ENCODE data around the gene HVCN1. TPM values are rescaled to one million over a fixed set of nuclear protein-coding genes. Genes with fewer than 3 reads are reported as not detected.
"Not testable (repeated sequence)": the region's sequence is repeated elsewhere in the genome, so short reads cannot be mapped to it uniquely, and the experiment has no call there.

Gene HVCN1, protein sequence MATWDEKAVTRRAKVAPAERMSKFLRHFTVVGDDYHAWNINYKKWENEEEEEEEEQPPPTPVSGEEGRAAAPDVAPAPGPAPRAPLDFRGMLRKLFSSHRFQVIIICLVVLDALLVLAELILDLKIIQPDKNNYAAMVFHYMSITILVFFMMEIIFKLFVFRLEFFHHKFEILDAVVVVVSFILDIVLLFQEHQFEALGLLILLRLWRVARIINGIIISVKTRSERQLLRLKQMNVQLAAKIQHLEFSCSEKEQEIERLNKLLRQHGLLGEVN
- polyA plus RNA-seq (2013) = 5.1 TPM

GRCh38 chr12:110688446-110689280 is at the start of gene HVCN1:
HVCN1 (minus strand) TSS chr12:110689115; CDS start chr12:110683245, 5,870 bp downstream.
- 14% methylated on average over 18 of the region's 64 CpGs for WGBS (ENCODE audit: insufficient coverage)
- no peaks in the 10 kb centered on the region for H3K36me3 ChIP-seq (ENCODE audit: control insufficient read depth in 4 of 4, insufficient read depth in 4 of 4, low read length in 3 of 4)
- H3K4me1 ChIP-seq (ENCODE audit: control extremely low read depth in 1 of 4, control insufficient read depth in 4 of 4, insufficient read depth in 4 of 4, low read length in 3 of 4) = peaks cover 7 to 56% (median 31%) of the 10 kb centered on the region in 4 experiments
- H3K27me3 ChIP-seq (replicated peaks in 2 of 5; ENCODE audit: control insufficient read depth in 4 of 5, insufficient read depth in 5 of 5, low read length in 4 of 5) = peaks cover 0 to 12% (median 4%) of the 10 kb centered on the region in 5 experiments
- peak within 1 kb of the TSS; percentile 18 to 78 (median 66) for H3K4me3 ChIP-seq (ENCODE audit: control insufficient read depth in 1 of 7, extremely low read depth in 1 of 7, insufficient read depth in 4 of 7, low read depth in 2 of 7, low read length in 6 of 7)
- ChIA-PET POLR2A (no interaction called here), CTCF (no interaction called here)
- peak in 2 of 3 donors; percentile 28 to 46 for DNase-seq
- H3K27ac ChIP-seq (ENCODE audit: insufficient read depth in 1 of 2, low read depth in 1 of 2, low read length in 2 of 2, poor library complexity in 1 of 2, severe bottlenecking in 2 of 2) = no peak within 1 kb of the TSS
- peaks cover 0 to 2% (median 0%) of the 10 kb centered on the region in 5 experiments for H3K9me3 ChIP-seq (ENCODE audit: control extremely low read depth in 1 of 5, control insufficient read depth in 4 of 5, insufficient read depth in 2 of 5, low read depth in 1 of 5, low read length in 4 of 5)

- H3K36me3 ChIP-seq (ENCODE audit: control insufficient read depth in 4 of 4, insufficient read depth in 4 of 4, low read length in 3 of 4) = peaks cover 2 to 30% (median 8%) of the 10 kb centered on the region in 4 experiments
- no peaks in the 10 kb centered on the region for H3K27me3 ChIP-seq (replicated peaks in 2 of 5; ENCODE audit: control insufficient read depth in 4 of 5, insufficient read depth in 5 of 5, low read length in 4 of 5)
- POLR2A ChIA-PET = interaction anchor here (0.6 kb wide), 1 partner anchor 170 kb away, joined by 3 read pairs; no protein-coding TSS in a partner anchor
- WGBS (ENCODE audit: insufficient coverage) = 100% methylated on average over 3 of the region's 3 CpGs
- no peak overlapping the region for H3K4me3 ChIP-seq (ENCODE audit: control insufficient read depth in 1 of 7, extremely low read depth in 1 of 7, insufficient read depth in 4 of 7, low read depth in 2 of 7, low read length in 6 of 7)
- H3K27ac ChIP-seq (ENCODE audit: insufficient read depth in 1 of 2, low read depth in 1 of 2, low read length in 2 of 2, poor library complexity in 1 of 2, severe bottlenecking in 2 of 2) = peak overlapping the region in 1 of 2 experiments; percentile 54
- CTCF ChIA-PET = interaction anchor here (1.0 kb wide), 2 partner anchors 10 to 225 kb away, joined by 3 read pairs; no protein-coding TSS in a partner anchor
- no peaks in the 10 kb centered on the region for H3K9me3 ChIP-seq (ENCODE audit: control extremely low read depth in 1 of 5, control insufficient read depth in 4 of 5, insufficient read depth in 2 of 5, low read depth in 1 of 5, low read length in 4 of 5)
- no peak for DNase-seq
- peaks cover 14 to 48% (median 33%) of the 10 kb centered on the region in 4 experiments for H3K4me1 ChIP-seq (ENCODE audit: control extremely low read depth in 1 of 4, control insufficient read depth in 4 of 4, insufficient read depth in 4 of 4, low read length in 3 of 4)
Measured at GRCh38 chr12:110737532-110737931, 48.6 kb upstream of the HVCN1 start.

DNA sequence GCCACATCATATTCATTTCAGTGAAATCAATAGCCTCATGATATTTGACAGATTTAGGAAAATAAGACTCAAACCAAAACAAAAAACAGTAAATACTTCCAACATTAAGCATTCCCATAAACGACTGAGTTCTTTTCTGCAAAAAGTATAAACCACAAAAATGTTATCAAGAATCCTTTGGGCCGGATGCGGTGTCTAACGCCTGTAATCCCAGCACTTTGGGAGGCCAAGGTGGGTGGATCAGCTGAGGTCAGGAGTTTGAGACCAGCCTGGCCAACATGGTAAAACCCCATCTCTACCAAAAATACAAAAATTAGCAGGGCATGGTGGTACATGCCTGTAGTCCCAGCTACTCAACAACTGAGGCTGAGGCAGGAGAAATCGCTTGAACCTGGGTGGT is 48.1 kb upstream of the HVCN1 start:
- not testable (repeated sequence) for H3K27me3 ChIP-seq (replicated peaks in 2 of 5; ENCODE audit: control insufficient read depth in 4 of 5, insufficient read depth in 5 of 5, low read length in 4 of 5); H3K9me3 ChIP-seq (ENCODE audit: control extremely low read depth in 1 of 5, control insufficient read depth in 4 of 5, insufficient read depth in 2 of 5, low read depth in 1 of 5, low read length in 4 of 5); H3K4me3 ChIP-seq (ENCODE audit: control insufficient read depth in 1 of 7, extremely low read depth in 1 of 7, insufficient read depth in 4 of 7, low read depth in 2 of 7, low read length in 6 of 7); DNase-seq; H3K27ac ChIP-seq (ENCODE audit: insufficient read depth in 1 of 2, low read depth in 1 of 2, low read length in 2 of 2, poor library complexity in 1 of 2, severe bottlenecking in 2 of 2)
- Histone ChIP-seq H3K36me3 (ENCODE audit: control insufficient read depth in 4 of 4, insufficient read depth in 4 of 4, low read length in 3 of 4) (peaks cover 2 to 33% (median 8%) of the 10 kb centered on the region in 4 experiments), H3K4me1 (ENCODE audit: control extremely low read depth in 1 of 4, control insufficient read depth in 4 of 4, insufficient read depth in 4 of 4, low read length in 3 of 4) (peaks cover 14 to 48% (median 34%) of the 10 kb centered on the region in 4 experiments)
- 50% methylated on average over 2 of the region's 5 CpGs for WGBS (ENCODE audit: insufficient coverage)
- CTCF ChIA-PET = interaction anchor here (0.8 to 1.0 kb wide), 3 partner anchors 10 to 224 kb away, joined by 3 to 4 read pairs (median 3); no protein-coding TSS in a partner anchor
- POLR2A ChIA-PET = interaction anchor here (0.6 kb wide), 1 partner anchor 169 kb away, joined by 3 read pairs; no protein-coding TSS in a partner anchor

- no CpG with 5 or more reads among the region's 1 CpG for WGBS (ENCODE audit: insufficient coverage)
- peaks cover 6 to 22% (median 20%) of the 10 kb centered on the region in 4 experiments for H3K4me1 ChIP-seq (ENCODE audit: control extremely low read depth in 1 of 4, control insufficient read depth in 4 of 4, insufficient read depth in 4 of 4, low read length in 3 of 4)
- H3K36me3 ChIP-seq (ENCODE audit: control insufficient read depth in 4 of 4, insufficient read depth in 4 of 4, low read length in 3 of 4) = peaks cover 19 to 64% (median 30%) of the 10 kb centered on the region in 4 experiments
- POLR2A ChIA-PET = interaction anchor here (0.5 to 0.9 kb wide), 3 partner anchors 9 to 109 kb away, joined by 3 read pairs; partner anchors contain the start of gene PPP1CC
- CTCF ChIA-PET = interaction anchor here (0.6 to 1.2 kb wide), 2 partner anchors 60 to 205 kb away, joined by 3 read pairs; no protein-coding TSS in a partner anchor
- DNase-seq = no peak
- no peaks in the 10 kb centered on the region for H3K9me3 ChIP-seq (ENCODE audit: control extremely low read depth in 1 of 5, control insufficient read depth in 4 of 5, insufficient read depth in 2 of 5, low read depth in 1 of 5, low read length in 4 of 5)
- H3K4me3 ChIP-seq (ENCODE audit: control insufficient read depth in 1 of 7, extremely low read depth in 1 of 7, insufficient read depth in 4 of 7, low read depth in 2 of 7, low read length in 6 of 7) = no peak overlapping the region
- no peak overlapping the region for H3K27ac ChIP-seq (ENCODE audit: insufficient read depth in 1 of 2, low read depth in 1 of 2, low read length in 2 of 2, poor library complexity in 1 of 2, severe bottlenecking in 2 of 2)
- H3K27me3 ChIP-seq (replicated peaks in 2 of 5; ENCODE audit: control insufficient read depth in 4 of 5, insufficient read depth in 5 of 5, low read length in 4 of 5) = no peaks in the 10 kb centered on the region
Measured at GRCh38 chr12:110733900-110734299, 45.0 kb upstream of the HVCN1 start.

GRCh38 chr12:110733089-110733715 is 44.3 kb upstream of the HVCN1 start:
- H3K9me3 ChIP-seq (ENCODE audit: control extremely low read depth in 1 of 5, control insufficient read depth in 4 of 5, insufficient read depth in 2 of 5, low read depth in 1 of 5, low read length in 4 of 5) = no peaks in the 10 kb centered on the region
- peaks cover 24 to 65% (median 35%) of the 10 kb centered on the region in 4 experiments for H3K36me3 ChIP-seq (ENCODE audit: control insufficient read depth in 4 of 4, insufficient read depth in 4 of 4, low read length in 3 of 4)
- DNase-seq = no peak
- H3K4me3 ChIP-seq (ENCODE audit: control insufficient read depth in 1 of 7, extremely low read depth in 1 of 7, insufficient read depth in 4 of 7, low read depth in 2 of 7, low read length in 6 of 7) = no peak overlapping the region
- 26% methylated on average over 3 of the region's 5 CpGs for WGBS (ENCODE audit: insufficient coverage)
- POLR2A ChIA-PET = interaction anchor here (0.5 to 0.9 kb wide), 4 partner anchors 9 to 109 kb away, joined by 3 to 8 read pairs (median 3); partner anchors contain the start of gene PPP1CC
- H3K27ac ChIP-seq (ENCODE audit: insufficient read depth in 1 of 2, low read depth in 1 of 2, low read length in 2 of 2, poor library complexity in 1 of 2, severe bottlenecking in 2 of 2) = peak overlapping the region in 1 of 2 experiments; percentile 9
- no peaks in the 10 kb centered on the region for H3K27me3 ChIP-seq (replicated peaks in 2 of 5; ENCODE audit: control insufficient read depth in 4 of 5, insufficient read depth in 5 of 5, low read length in 4 of 5)
- CTCF ChIA-PET = interaction anchor here (0.6 to 1.2 kb wide), 3 partner anchors 29 to 204 kb away, joined by 3 to 4 read pairs (median 3); no protein-coding TSS in a partner anchor
- H3K4me1 ChIP-seq (ENCODE audit: control extremely low read depth in 1 of 4, control insufficient read depth in 4 of 4, insufficient read depth in 4 of 4, low read length in 3 of 4) = peaks cover 3 to 16% (median 14%) of the 10 kb centered on the region in 4 experiments

DNA sequence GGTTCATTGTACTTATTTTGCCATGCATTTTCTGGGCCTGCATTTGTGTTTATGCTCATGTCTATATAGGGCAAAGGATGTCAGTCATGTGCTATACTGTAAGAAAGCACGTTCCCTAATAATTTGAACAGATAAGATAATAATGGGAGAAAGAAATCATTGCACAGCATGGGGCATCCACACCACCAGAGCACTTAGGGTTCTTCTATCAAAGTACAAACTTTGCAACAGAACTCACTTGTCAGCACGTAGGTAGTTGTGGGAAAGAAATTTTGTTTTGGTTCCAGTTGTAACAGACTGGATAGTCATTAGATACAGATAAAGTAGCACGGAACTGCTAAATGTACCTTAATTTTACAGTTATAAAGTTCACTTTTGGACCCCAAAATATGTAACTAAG is 43.7 kb upstream of the HVCN1 start:
- no peak overlapping the region for H3K27ac ChIP-seq (ENCODE audit: insufficient read depth in 1 of 2, low read depth in 1 of 2, low read length in 2 of 2, poor library complexity in 1 of 2, severe bottlenecking in 2 of 2)
- no CpG with 5 or more reads among the region's 3 CpGs for WGBS (ENCODE audit: insufficient coverage)
- POLR2A ChIA-PET = interaction anchor here (0.6 kb wide), 1 partner anchor 64 kb away, joined by 3 read pairs; no protein-coding TSS in a partner anchor

More for the DNA sequence above, 43.7 kb upstream of the HVCN1 start:
- DNase-seq = no peak
- CTCF ChIA-PET = interaction anchor here (1.0 to 1.2 kb wide), 2 partner anchors 28 to 203 kb away, joined by 3 to 4 read pairs; no protein-coding TSS in a partner anchor
- no peak overlapping the region for H3K4me3 ChIP-seq (ENCODE audit: control insufficient read depth in 1 of 7, extremely low read depth in 1 of 7, insufficient read depth in 4 of 7, low read depth in 2 of 7, low read length in 6 of 7)
- peaks cover 24 to 63% (median 37%) of the 10 kb centered on the region in 4 experiments for H3K36me3 ChIP-seq (ENCODE audit: control insufficient read depth in 4 of 4, insufficient read depth in 4 of 4, low read length in 3 of 4)
- H3K27me3 ChIP-seq (replicated peaks in 2 of 5; ENCODE audit: control insufficient read depth in 4 of 5, insufficient read depth in 5 of 5, low read length in 4 of 5) = no peaks in the 10 kb centered on the region
- H3K4me1 ChIP-seq (ENCODE audit: control extremely low read depth in 1 of 4, control insufficient read depth in 4 of 4, insufficient read depth in 4 of 4, low read length in 3 of 4) = peaks cover 3 to 16% (median 14%) of the 10 kb centered on the region in 4 experiments
- H3K9me3 ChIP-seq (ENCODE audit: control extremely low read depth in 1 of 5, control insufficient read depth in 4 of 5, insufficient read depth in 2 of 5, low read depth in 1 of 5, low read length in 4 of 5) = no peaks in the 10 kb centered on the region
